ENCODE results near the gene PEDS1. TPM values are rescaled to one million over a fixed set of nuclear protein-coding genes. Genes with fewer than 3 reads are reported as not detected.

Gene PEDS1
- total RNA-seq, 2 donors from 2014 or later, result 21.2 to 34.3 TPM

DNA sequence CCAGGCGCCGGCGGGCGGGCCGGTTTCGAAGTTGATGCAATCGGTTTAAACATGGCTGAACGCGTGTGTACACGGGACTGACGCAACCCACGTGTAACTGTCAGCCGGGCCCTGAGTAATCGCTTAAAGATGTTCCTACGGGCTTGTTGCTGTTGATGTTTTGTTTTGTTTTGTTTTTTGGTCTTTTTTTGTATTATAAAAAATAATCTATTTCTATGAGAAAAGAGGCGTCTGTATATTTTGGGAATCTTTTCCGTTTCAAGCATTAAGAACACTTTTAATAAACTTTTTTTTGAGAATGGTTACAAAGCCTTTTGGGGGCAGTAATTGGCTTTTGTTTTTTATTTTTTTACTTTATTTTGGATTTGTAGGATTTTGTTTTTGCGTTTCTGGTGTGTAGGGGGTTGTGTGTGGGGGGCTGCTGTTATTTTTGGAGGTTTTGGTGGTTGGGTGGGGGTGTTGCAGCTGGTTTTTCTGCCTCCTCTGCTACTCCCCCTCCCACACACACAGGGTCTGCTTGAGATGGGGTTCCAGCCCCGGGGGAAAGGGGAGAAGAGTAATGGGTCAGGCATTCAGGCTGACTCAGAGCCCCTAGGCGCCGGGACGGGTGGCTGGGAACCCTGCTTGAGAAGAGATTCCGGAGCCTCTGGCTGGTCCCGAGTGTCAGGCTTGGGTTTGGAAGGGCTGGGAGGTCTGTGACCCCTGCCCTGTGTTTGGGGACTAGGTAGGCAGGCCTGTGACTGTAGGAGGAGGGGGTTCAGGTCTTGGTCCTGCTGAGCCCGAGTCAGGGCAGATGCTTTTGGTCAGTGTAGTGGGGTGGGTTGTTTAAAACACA lies 39.1 kb upstream of the PEDS1 start:
- Histone ChIP-seq H3K36me3 (peaks cover 15% of the 10 kb centered on the region), H3K27ac (peak overlapping the region; percentile 93 to 99), H3K4me3 (peak overlapping the region; percentile 79), H3K27me3 (replicated peaks; ENCODE audit: insufficient read depth) (no peaks in the 10 kb centered on the region), H3K9me3 (no peaks in the 10 kb centered on the region), H3K4me1 (ENCODE audit: control insufficient read depth in 1 of 2, low read depth in 2 of 2) (peaks cover 15 to 30% of the 10 kb centered on the region in 2 donors)
- TF ChIP-seq, protein P1, sequence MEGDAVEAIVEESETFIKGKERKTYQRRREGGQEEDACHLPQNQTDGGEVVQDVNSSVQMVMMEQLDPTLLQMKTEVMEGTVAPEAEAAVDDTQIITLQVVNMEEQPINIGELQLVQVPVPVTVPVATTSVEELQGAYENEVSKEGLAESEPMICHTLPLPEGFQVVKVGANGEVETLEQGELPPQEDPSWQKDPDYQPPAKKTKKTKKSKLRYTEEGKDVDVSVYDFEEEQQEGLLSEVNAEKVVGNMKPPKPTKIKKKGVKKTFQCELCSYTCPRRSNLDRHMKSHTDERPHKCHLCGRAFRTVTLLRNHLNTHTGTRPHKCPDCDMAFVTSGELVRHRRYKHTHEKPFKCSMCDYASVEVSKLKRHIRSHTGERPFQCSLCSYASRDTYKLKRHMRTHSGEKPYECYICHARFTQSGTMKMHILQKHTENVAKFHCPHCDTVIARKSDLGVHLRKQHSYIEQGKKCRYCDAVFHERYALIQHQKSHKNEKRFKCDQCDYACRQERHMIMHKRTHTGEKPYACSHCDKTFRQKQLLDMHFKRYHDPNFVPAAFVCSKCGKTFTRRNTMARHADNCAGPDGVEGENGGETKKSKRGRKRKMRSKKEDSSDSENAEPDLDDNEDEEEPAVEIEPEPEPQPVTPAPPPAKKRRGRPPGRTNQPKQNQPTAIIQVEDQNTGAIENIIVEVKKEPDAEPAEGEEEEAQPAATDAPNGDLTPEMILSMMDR (IDR thresholded peaks at IDR 0.05), result no peak
- ATAC-seq (ENCODE audit: insufficient number of reproducible peaks, low FRiP score, low read depth) (no peak), DNase-seq (ENCODE audit: low spot score) (peak; percentile 74)

DNA sequence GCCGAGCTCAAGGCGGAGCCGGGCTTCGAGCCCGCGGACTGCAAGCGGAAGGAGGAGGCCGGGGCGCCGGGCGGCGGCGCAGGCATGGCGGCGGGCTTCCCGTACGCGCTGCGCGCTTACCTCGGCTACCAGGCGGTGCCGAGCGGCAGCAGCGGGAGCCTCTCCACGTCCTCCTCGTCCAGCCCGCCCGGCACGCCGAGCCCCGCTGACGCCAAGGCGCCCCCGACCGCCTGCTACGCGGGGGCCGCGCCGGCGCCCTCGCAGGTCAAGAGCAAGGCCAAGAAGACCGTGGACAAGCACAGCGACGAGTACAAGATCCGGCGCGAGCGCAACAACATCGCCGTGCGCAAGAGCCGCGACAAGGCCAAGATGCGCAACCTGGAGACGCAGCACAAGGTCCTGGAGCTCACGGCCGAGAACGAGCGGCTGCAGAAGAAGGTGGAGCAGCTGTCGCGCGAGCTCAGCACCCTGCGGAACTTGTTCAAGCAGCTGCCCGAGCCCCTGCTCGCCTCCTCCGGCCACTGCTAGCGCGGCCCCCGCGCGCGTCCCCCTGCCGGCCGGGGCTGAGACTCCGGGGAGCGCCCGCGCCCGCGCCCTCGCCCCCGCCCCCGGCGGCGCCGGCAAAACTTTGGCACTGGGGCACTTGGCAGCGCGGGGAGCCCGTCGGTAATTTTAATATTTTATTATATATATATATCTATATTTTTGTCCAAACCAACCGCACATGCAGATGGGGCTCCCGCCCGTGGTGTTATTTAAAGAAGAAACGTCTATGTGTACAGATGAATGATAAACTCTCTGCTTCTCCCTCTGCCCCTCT lies 38.2 kb upstream of the PEDS1 start:
- H3K4me3 ChIP-seq, result peak overlapping the region; percentile 79
- DNase-seq (ENCODE audit: low spot score) (no peak), ATAC-seq (ENCODE audit: insufficient number of reproducible peaks, low FRiP score, low read depth) (no peak)
- H3K27me3 ChIP-seq (replicated peaks; ENCODE audit: insufficient read depth), result no peaks in the 10 kb centered on the region
- H3K4me1 ChIP-seq (ENCODE audit: control insufficient read depth in 1 of 2, low read depth in 2 of 2), result peaks cover 15 to 38% of the 10 kb centered on the region in 2 donors
- TF ChIP-seq, protein P1 (IDR thresholded peaks at IDR 0.05), result peak; percentile 21
- H3K36me3 ChIP-seq, result peaks cover 15% of the 10 kb centered on the region
- H3K27ac ChIP-seq, result peak overlapping the region; percentile 93 to 99
- H3K9me3 ChIP-seq, result no peaks in the 10 kb centered on the region

DNA sequence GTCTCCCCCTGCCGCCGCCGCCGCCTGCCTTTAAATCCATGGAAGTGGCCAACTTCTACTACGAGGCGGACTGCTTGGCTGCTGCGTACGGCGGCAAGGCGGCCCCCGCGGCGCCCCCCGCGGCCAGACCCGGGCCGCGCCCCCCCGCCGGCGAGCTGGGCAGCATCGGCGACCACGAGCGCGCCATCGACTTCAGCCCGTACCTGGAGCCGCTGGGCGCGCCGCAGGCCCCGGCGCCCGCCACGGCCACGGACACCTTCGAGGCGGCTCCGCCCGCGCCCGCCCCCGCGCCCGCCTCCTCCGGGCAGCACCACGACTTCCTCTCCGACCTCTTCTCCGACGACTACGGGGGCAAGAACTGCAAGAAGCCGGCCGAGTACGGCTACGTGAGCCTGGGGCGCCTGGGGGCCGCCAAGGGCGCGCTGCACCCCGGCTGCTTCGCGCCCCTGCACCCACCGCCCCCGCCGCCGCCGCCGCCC lies 37.6 kb upstream of the PEDS1 start:
- Histone ChIP-seq H3K27me3 (replicated peaks; ENCODE audit: insufficient read depth) (no peaks in the 10 kb centered on the region), H3K36me3 (peaks cover 15% of the 10 kb centered on the region), H3K4me1 (ENCODE audit: control insufficient read depth in 1 of 2, low read depth in 2 of 2) (peaks cover 15 to 38% of the 10 kb centered on the region in 2 donors), H3K9me3 (no peaks in the 10 kb centered on the region), H3K4me3 (peak overlapping the region; percentile 79), H3K27ac (peak overlapping the region; percentile 93 to 99)
- DNase-seq (ENCODE audit: low spot score) (no peak), ATAC-seq (ENCODE audit: insufficient number of reproducible peaks, low FRiP score, low read depth) (peak; percentile 2)
- TF ChIP-seq, protein P1 (IDR thresholded peaks at IDR 0.05), result no peak

DNA sequence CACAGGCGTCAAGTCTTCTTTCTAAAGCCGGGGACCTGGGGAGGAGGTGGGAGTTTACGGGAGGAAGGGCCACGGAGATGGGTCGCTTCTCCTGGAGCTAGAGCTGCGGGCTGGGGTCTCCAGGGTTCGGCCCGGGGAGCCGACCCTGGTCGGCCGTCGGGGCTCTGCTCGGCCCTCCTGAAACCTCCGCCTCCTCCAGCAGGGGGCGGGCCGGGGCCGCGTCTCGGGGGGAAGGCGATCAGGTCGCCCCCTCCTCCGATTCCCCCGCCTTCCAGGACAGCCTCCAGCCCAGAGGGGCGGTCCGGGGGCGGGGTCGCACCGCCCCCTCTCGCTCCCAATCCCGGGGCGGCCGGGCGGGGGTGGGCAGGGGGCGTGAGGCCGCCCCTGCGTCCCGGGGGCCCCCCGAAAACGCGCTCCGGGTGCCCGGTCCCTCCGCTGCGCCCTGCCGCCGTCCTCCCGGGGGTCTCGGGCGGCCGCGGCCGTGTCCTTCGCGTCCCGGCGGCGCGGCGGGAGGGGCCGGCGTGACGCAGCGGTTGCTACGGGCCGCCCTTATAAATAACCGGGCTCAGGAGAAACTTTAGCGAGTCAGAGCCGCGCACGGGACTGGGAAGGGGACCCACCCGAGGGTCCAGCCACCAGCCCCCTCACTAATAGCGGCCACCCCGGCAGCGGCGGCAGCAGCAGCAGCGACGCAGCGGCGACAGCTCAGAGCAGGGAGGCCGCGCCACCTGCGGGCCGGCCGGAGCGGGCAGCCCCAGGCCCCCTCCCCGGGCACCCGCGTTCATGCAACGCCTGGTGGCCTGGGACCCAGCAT lies 36.9 kb upstream of the PEDS1 start, which contains the start of gene CEBPB:
Gene CEBPB (plus strand): TSS at position 580 of the 814 bp plus-strand sequence. CDS start 204 bp downstream, at position 784.
- Histone ChIP-seq H3K27ac (peak within 1 kb of the TSS; percentile 93 to 99), H3K9me3 (no peaks in the 10 kb centered on the region), H3K27me3 (replicated peaks; ENCODE audit: insufficient read depth) (no peaks in the 10 kb centered on the region), H3K4me3 (peak within 1 kb of the TSS; percentile 79), H3K36me3 (peaks cover 15% of the 10 kb centered on the region), H3K4me1 (ENCODE audit: control insufficient read depth in 1 of 2, low read depth in 2 of 2) (peaks cover 15 to 32% of the 10 kb centered on the region in 2 donors)
- peak; percentile 55 for DNase-seq (ENCODE audit: low spot score)
- ATAC-seq (ENCODE audit: insufficient number of reproducible peaks, low FRiP score, low read depth), result peak; percentile 32
- TF ChIP-seq, protein P1 (IDR thresholded peaks at IDR 0.05), result peak; percentile 95
